Measurements from ENCODE around the gene FEZF1. TPM values are rescaled to one million over a fixed set of nuclear protein-coding genes. Genes with fewer than 3 reads are reported as not detected.

Gene FEZF1
- not detected for total RNA-seq
- long read RNA-seq, result 0 reads

DNA sequence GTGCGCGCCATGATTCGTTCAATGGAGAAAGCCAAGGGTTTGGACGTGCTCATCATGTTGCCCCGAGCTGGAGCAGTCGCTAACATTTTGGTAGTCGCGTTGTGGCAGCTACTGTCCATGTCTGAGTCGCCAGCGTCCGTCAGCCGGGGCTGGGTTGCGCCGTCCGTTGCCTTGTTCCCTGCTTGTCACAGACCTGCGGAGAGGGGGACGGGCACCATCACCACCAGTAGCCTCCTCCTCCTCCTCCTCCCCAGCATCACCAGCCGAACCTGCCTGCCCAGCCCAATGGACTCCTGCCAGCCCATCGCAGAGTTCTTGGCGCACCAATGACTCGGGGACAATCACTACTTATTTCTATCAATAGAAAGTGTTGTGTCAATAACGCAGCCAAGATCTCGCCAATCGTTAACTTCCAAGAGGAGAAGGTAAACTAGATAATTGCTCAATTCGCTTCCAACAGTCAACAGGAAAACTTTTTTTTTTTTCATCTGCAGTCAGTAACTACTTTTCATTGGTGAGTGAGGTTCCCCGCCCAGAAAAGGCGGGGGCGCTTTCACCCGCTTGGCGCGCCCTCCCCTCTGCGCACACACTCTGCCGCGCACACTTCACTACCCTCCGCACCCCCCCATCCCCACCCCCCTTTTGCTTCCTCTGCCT lies at the start of gene FEZF1:
TSS of gene FEZF1 (minus strand) at position 432 of the 657 bp plus-strand sequence. CDS start at position 119, 313 bp downstream.
- no peak for DNase-seq (ENCODE audit: low spot score)

DNA sequence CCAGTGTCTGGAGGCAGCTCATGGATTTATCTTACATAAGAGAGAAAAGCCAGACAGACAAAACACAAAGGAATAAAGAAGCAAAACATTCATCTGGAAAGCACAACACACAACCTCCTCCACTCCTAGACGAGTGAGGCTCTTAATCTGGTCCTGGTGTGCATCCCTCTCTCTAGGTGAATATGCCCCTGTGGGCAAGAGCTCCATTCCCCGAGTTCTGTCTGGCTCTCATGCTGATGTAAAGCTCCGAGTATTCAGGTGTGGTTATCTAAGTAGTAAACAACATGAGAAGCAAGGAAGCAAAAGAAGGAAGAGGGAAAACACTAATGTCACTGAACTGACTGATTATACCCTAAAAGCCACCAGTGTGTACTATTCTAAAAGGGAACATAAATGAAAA lies 47.9 kb upstream of the FEZF1 start:
- no peak for DNase-seq (ENCODE audit: low spot score)

DNA sequence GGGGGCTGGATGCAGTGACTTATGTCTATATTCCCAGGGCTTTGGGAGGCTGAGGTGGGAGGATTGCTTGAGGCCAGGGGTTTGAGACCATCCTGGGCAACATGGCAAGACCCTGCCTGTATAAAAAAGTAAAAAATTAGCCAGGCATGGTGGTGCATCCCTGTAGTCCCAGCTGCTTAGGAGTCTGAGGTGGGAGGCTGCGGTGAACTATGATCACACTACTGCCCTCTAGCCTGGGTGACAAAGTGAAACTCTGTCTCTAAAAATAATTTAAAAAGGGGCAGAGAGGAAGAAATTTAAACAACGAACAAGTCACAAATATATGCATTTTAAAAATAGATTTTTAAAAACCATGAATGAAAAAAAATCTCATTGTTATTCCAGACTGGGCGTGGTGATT lies 46.2 kb upstream of the FEZF1 start:
- no peak for DNase-seq (ENCODE audit: low spot score)

DNA sequence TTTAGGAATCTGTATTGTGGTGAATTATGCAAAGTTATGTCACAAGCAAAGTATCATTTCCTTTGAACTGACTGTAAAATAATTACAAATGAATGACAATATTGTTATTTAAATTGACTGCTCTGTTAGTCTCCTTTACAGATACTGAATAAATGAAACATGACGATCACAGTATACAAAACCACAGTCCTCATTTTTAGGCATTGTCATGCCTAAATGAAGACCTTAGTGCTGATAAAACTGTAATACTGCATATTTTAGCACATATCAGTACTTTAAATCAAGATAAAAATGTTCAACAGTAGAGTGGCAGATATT lies 39.7 kb upstream of the FEZF1 start:
- no peak for DNase-seq (ENCODE audit: low spot score)

DNA sequence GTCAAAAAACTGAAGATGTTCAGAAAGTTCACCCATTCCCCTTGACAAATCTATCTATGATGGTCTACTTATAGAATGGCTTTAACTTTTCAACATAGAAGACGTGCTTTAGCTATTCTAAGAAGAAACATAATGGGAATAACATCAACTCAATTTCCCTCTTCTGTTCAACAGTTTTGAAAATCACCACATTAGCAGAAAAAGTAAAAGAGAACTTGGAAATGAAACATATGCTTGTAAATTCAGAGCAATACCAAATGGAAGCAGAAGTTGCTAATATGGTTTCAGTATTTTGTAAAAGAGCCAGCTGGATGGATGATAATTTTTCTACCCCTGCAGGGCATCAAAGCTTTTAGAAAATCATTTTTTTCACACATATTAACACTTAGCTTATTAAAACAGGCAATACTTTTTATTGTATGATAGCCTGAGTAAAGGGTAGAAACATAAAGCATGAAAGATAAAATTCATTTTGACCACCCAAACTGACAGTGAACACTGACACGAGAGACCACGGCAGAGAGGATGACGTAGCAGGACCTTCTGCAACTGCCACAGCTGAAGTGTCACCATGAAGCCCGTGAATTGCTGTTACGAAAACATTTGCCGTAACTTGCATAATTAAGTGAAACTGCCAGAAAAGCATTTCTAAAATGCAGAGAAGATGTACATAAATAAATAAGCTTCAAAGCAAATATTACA lies 39.2 kb upstream of the FEZF1 start:
- DNase-seq (ENCODE audit: low spot score), result no peak

DNA sequence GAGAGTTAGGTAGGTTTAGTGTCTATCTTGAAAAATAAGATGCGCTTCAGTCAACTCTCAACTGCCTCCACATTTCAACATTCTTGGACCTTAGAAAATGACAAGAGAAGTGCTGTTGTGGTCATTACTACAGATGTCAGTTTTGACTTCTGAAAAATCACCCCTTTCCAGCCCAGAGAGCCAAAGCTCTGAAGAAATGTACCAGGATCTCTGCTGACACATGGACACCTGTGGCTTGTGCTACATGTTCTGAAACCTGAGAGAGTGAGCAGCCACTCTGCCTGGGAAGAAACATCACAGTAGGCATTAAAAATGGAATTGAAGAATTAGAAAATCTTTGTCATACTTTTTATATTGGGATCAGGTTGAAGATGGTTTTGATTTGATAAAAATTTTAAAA lies 35.9 kb upstream of the FEZF1 start:
- DNase-seq (ENCODE audit: low spot score), result no peak

DNA sequence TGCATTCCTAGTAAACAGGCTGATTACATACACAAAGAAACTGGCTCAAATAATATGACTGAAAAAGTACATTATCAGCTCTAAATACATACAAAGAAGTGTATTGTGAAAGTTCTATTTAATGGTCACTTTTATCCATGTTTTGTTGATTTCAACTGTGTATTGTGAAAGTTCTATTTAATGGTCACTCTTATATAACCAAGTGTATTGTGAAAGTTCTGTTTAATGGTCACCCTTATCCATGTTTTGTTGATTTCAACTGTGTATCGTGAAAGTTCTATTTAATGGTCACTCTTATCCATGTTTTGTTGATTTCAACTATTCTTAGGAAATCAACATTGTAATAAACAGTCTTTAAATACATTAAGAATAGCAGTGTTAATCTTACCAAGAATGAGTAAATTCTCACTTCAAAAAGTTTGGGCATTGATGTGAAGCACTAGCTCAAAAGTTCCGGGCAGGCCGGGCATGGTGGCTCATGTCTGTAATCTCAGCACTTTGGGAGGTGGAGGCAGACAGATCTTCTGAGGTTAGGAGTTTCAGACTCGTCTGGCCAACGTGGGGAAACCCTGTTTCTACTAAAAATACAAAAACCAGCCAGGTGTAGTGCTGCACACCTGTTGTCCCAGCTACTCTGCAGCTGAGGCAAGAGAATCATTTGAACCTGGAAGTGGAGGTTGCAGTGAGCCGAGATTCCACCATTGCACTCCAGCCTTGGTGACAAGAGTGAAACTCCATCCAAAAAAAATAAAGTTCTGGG lies 34.8 kb upstream of the FEZF1 start:
- DNase-seq (ENCODE audit: low spot score), result no peak

DNA sequence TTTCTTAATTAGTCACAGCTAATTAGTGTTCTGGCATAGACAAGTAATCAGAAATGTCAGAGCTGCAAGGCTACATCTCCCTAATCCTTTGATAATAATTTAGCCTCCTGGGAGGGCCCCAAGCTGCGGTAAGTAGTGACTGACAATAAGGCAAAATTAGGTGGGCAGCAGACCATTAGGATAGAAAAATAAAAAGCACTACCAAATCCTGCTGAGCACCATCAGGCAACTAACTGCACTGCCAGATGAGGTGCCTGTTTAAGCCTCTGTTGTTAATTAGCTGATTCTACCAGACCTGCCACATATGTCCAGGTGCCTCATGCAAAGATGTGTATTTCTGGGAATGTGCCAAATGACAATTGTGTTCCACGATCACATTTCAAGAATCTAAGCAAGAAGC lies 32.5 kb upstream of the FEZF1 start:
- DNase-seq (ENCODE audit: low spot score), result no peak

DNA sequence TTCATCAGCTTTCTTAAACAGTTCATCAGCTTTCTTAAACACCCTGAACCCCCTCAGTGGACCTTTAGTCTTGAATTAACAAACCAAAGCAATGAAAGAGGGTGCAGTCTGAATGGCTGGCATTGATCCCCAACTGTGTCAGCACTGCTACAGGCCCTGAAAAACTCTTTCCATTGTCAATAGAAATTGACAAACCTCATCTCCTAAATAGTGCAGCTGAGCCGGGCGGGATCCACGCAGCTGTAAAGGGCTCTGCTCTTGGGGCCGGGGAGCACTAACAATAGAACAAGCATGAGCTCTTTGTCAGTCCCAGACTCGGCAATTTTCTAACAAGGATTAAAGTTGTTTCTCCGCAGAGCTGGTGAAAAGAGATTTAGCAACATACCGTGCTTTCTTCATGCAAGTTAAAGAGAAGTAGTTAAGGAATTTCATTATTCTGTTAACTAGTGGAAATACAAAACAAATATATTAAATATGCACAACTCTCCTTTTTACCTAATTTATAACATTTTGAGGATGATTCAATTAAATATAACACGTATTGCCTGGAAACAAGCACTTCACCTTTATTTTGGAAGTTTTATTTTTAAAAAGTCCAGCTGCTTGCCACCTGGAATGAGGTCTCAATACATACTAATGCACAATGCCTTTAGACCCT lies 24.7 kb upstream of the FEZF1 start:
- DNase-seq (ENCODE audit: low spot score), result no peak

DNA sequence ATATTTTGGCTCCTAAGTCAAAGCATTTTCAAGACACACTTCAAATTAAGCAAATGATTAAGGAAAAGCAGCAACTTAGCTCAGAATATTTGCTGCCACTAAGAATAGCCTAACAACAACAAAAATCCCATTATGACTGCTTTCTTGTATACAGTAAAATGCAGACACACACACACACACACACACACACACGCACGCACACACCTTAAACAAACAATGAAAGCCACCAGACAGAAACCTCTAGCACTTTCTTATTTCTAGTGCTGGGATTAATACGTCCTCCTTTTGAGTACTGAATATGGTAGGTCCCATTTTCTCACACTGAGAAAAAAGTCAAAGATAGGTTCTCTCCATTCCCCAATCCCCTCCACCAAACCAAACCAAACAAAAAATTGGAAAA lies 23.4 kb upstream of the FEZF1 start:
- no peak for DNase-seq (ENCODE audit: low spot score)

DNA sequence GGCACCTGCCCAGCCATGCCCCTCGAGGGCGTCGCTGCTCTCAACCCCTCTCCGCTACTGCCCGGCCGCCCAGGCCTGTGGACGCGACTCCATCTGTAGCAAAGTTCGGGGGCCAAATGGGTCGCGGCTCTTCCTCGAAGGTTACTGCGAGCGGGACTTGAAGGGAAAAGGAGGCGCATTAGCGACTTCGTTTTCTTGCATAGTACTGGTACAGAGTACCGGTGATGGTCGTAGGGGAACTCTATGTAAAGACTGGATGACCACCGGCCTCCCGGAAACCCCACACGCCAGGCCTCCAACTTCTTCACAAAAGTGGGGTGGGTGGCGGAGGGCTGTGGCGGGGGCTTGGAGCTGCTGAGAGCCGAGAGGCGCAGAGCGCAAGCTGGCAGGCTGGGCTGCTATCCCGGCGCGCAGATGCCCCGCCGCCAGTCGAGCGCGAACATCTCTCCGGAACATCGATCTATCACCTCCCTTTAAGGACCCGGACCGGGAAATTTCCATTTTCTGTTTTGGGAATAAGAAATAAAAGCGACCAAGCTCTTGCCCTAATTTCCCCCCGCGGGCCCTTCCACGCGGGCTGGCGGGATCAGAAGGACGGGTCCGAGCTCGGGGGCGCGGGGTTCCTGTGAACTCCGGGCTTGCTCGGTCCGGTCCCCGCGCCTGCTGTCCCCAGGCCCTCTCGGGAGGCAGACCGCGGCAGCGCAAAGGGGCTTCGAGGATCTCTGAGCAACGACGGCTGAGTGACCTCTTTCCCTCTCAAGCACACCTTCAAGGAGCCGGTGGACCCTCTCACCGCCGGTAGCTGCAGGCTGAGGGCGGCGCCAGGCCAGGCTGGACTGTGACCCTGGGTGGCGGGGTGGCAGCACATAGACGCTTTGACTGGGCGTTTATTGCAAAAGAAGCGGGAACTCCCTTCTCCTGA lies 12.2 kb upstream of the FEZF1 start:
- DNase-seq (ENCODE audit: low spot score), result no peak

DNA sequence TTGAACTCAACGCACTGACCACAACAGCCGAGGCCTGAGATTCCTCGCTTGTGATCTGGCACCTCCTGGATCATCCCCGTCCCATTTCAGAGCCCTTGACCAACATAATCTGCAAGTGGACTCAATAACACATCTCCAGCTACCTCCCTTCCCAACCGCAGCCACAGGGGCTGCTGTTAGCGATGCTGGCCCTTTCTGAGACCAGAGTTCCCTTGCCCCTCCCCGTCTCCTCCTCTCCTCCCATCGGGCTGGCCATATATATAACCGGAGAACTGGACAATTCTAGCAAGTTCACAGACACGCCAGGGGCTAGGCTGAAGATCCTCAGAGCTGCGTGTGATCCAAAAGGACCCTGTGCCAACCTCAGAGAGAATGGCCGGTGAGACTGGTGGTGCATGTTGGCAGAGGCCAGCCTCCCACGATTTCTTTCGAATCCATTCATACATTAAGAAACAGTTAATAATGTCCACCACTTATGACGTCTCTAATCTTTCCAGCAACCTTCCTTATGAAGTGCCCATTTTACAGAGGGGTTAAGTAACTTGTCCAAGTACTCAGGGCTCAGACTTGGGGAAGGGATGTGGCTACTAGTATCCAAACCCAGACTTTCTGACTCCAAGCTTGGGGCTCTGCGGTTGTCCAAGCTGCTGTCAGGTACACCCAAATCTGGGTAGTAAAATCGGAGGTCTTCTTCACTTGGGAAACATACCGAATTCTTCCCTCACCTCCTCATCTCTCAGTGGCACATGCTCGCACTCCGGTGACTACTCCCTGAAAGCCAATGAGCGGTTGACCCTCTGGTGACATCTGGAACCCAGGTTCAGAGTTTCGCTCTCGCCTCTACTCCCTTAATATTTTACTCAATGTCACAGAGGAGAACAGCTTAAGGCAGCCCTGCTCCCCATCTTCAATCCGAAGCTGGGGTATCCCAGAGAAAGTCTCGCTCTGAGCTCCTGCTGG lies 11.2 kb upstream of the FEZF1 start:
- no peak for DNase-seq (ENCODE audit: low spot score)

DNA sequence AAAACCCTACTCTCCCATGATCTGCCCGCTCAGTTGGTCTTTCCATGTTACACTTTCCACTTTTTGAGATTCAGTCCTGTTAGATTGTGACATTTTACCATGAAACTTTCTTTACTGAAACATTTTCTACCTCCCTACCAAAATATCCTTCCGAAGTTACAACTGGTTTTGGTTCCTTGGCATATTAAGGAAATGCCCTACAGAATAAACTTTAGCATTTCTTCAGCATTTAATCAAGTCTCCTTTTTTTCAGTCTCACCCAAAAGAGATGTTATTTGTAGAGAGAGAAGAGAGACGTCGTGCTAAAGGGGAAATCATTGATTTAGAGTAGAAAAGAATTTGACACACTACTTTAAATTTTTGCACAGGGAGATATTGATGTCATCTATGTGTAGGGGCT lies 9.7 kb upstream of the FEZF1 start:
- DNase-seq (ENCODE audit: low spot score), result no peak

DNA sequence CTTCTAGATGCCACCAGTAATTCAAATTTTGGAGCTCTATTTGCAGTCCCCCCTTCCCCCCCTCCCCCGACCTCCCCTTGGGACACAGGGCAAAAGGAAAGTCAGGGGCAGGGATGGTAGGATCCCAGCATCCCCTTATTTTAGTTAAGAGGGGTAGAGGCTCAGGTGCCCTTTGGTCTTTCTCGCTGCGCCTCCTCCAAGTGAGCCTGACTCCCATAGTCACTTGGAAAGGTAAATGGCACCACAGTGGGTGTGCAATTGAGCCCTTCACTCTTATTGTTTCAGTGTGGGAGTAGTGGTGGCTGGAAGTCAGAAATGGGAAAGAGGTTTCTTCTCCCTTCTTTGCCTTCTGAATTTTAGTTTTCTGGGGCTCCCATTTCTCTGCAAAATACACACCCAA lies 8.2 kb upstream of the FEZF1 start:
- DNase-seq (ENCODE audit: low spot score), result no peak

DNA sequence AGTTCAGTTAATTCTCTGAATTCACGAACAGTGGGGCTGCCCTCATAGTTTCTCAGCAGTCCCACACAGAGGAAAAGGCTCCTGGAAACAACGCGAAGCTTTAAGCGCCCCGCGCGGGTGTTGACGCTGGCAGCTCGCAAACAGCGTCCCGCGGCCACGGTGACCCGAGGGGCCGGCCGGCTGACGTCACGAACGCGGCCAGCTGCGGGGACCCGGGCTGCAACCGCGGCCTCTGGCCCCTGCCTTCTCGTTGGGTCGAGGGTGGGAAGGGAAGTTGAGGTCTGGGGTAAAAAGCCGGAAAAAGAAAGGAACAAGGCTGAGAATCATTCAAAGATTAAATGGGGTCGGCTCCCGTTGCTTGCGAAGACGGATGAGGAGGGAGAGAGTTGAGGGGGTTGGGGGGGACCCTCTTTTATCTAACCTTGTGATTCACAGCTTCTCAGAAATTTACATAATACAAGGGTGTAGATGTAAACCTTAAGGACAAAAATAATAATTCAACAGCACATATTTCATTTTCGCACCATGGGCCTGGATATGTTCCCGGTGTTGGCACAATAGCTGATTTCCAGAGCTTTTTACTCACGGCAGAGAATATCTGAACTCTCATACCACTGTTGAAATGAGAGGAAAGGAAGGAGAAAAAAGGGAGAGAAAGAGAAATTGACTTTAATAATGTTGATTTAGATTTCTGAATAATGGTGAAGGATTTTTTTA lies 7.3 kb upstream of the FEZF1 start:
- DNase-seq (ENCODE audit: low spot score), result no peak

DNA sequence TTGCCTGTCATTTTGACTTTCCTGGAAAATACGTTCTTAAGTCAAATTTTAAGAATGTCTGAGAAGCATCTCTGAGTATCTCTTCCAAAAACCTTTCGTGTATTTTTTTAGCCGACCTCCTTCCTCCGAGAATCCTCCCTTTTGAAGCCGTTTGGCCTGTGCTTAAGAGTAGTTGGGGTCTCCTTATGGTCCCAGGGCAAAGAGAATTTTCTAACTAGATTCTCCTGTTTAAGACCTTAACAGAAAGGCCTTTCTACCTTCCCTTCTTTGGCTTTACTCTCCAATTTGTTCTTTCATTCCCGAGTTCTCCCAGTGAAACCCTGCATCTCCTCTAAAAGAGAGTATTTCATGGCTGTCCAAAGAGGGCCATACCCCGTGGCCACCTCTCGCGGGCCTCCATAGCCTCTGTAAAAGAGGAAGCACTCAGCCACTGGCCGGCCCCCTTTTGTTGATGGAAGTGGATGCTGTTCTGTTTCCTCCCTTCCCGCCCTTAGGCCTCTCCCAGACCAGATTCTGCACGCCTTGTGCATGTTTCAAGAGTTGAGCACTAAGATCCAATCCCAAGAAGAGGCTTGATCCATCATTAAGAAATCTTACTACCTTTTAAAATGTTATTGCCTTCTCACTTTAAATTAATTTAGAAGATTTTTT lies 6.6 kb upstream of the FEZF1 start:
- no peak for DNase-seq (ENCODE audit: low spot score)

DNA sequence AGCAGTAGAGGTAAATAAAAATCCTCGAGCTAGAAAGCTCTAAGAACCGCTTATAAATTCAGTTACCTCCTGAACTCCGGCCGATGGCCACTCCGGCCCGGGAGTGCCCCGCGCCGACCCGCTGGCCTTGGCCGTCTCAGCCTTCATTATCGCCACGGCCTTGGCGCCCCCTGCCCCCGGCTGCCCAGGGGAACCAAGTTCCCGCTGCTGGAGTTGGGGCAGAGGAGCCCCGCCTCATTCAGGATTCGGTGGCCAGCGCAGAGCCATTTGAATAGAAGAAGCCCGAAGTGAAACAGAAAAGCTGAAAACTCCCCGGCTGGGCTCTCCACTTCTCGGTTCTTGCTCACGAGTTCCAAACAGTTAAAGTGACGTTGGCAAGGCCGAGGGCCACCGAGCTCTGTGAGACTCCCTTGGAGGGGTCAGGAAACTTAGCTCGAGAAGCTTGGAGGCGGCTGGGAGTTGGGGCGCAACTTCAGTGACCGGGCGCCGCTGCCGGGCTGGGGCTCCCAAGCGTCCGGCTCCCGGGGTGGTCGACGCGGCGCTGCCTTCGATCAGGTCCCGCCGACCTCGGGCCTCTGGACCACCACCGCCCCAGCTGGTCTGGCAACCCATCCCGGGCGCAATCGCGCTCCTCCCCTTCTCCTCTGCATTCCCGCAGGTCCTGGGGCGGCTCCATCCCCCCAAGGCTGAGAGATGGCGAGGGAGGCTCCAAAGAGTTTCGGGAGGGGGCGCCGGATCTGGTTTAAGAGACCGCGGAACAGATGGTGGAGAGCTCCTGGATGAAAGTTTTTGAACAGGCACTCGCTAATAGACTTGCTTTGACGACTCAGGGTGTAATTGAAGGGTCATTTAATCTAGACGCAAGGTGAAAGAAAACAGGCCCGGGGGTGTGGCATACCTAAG lies 5.8 kb upstream of the FEZF1 start:
- no peak for DNase-seq (ENCODE audit: low spot score)

DNA sequence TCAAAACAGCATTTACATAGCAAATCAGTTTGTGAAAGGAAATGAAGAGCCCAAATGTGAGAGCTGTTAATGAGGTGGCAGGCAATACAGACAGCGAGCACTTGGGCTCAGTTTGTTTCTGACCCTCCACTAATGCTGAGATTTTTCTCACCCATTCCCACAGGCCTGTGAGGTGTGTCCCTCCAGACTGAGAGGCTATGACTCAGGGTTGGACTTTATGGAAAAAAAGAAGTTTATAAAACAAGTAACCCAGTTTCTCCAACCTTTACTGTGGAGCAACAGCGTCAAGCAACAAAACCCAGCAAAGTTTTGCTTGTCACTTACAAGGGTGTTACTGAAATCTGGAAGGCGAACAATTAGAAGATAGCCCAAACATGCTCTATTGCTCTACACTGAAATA lies 4.9 kb upstream of the FEZF1 start:
- DNase-seq (ENCODE audit: low spot score), result no peak

Data from mesenteric fat pad (tissue), 1 donor.